ENCODE results near the gene TBRG4.
A peak's percentile ranks its signal among the peaks of the same experiment; 100 is the strongest.

The TBRG4 gene

GRCh38 chr7:45052011-45052410, 59.5 kb downstream of the TBRG4 start:
- no peak for TF ChIP-seq Cebpa-rat (IDR thresholded peaks at IDR 0.05)
- peaks cover 9% of the 10 kb centered on the region for H3K9me3 ChIP-seq
- no peaks in the 10 kb centered on the region for H3K27me3 ChIP-seq
- peaks cover 41% of the 10 kb centered on the region for H3K4me1 ChIP-seq
- no peak overlapping the region for H3K9ac ChIP-seq
- H3K4me2 ChIP-seq, result peak overlapping the region; percentile 56
- H3K4me3 ChIP-seq, result no peak overlapping the region
- peaks cover 76% of the 10 kb centered on the region for H4K20me1 ChIP-seq
- no peak overlapping the region for H3K27ac ChIP-seq
- H3K36me3 ChIP-seq, result peaks cover 83% of the 10 kb centered on the region

GRCh38 chr7:45050198-45050597, 61.3 kb downstream of the TBRG4 start:
- Histone ChIP-seq H3K36me3 (peaks cover 84% of the 10 kb centered on the region), H3K27ac (no peak overlapping the region), H3K4me2 (peak overlapping the region; percentile 6; the same call in 1 of the 2 replicates), H3K9me3 (peaks cover 3% of the 10 kb centered on the region), H3K4me1 (peaks cover 41% of the 10 kb centered on the region), H3K27me3 (no peaks in the 10 kb centered on the region), H4K20me1 (peaks cover 79% of the 10 kb centered on the region), H3K4me3 (no peak overlapping the region), H3K9ac (no peak overlapping the region)
- no peak for TF ChIP-seq Cebpa-rat (IDR thresholded peaks at IDR 0.05)

Measured in BLaER1 (cell line).